HepG2 (cell line): ENCODE results near the gene PPIL3. TPM values are rescaled to one million over a fixed set of nuclear protein-coding genes. Genes with fewer than 3 reads are reported as not detected.

Experiments used
- ARID5B ChIP-seq: IDR thresholded peaks from 2 replicates; pipeline ENCODE4 v1.4.0; 2020; ENCODE audit warnings: mild to moderate bottlenecking, missing genetic modification reagents
- ATF4 ChIP-seq, 2 experiments: fragments of 450-650 bp in 1 of 2; sonication (generic) in 1 of 2; formaldehyde crosslinking; IDR thresholded peaks; 2 replicates each; pipeline versions ENCODE4 v1.5.0 to v1.8.0; 2020 to 2022; ENCODE audit warnings: mild to moderate bottlenecking in 1 of 2, missing genetic modification reagents in 1 of 2
- CAMTA2 ChIP-seq: sonication (generic); formaldehyde crosslinking; IDR thresholded peaks from 2 replicates; pipeline ENCODE4 v1.4.0; 2020; ENCODE audit warnings: mild to moderate bottlenecking, missing genetic modification reagents, borderline replicate concordance
- GABPB1 ChIP-seq: IDR thresholded peaks from 2 replicates; pipeline ENCODE4 v1.6.1; 2016; ENCODE audit warnings: mild to moderate bottlenecking, missing genetic modification reagents, moderate library complexity, missing compliant biosample characterization
- KDM5A ChIP-seq: fragments of 200-600 bp; sonication (generic); IDR thresholded peaks from 2 replicates; pipeline ENCODE4 v1.7.0; 2018; ENCODE audit warnings: antibody characterized with exemption, mild to moderate bottlenecking, low read length, borderline replicate concordance
- MTERF4 ChIP-seq: sonication (generic); formaldehyde crosslinking; IDR thresholded peaks from 2 replicates; pipeline ENCODE4 v1.8.0; 2023; ENCODE audit warnings: mild to moderate bottlenecking, missing genetic modification reagents
- PHB2 ChIP-seq: fragments of 450-650 bp; IDR thresholded peaks from 2 replicates; pipeline ENCODE4 v1.6.1; 2018; ENCODE audit not compliant: partially characterized antibody
- POLR2A ChIP-seq, 2 experiments: IDR thresholded peaks; 2 replicates each; pipeline ENCODE4 v1.6.1; 2011; ENCODE audit warnings: low read depth in 2 of 2, low read length in 2 of 2, mild to moderate bottlenecking in 1 of 2, moderate library complexity in 1 of 2; ENCODE audit not compliant: insufficient read depth in 1 of 2
- POLR2G ChIP-seq: fragments of 200-400 bp; formaldehyde crosslinking; IDR thresholded peaks from 2 replicates; pipeline ENCODE4 v1.6.1; 2018; ENCODE audit warnings: mild to moderate bottlenecking, low read depth, low read length, moderate library complexity
- PPARG ChIP-seq: conservative IDR thresholded peaks from 2 replicates; pipeline ENCODE4 v1.6.1; 2016; ENCODE audit warnings: missing biosample characterization, missing genetic modification reagents
- SRSF9 ChIP-seq: fragments of 200-400 bp; formaldehyde crosslinking; IDR thresholded peaks from 2 replicates; pipeline ENCODE4 v1.6.1; 2018; ENCODE audit warnings: borderline replicate concordance, mild to moderate bottlenecking, low read depth, low read length; ENCODE audit not compliant: insufficient read depth, poor library complexity, severe bottlenecking
- STAT6 ChIP-seq: sonication (generic); formaldehyde crosslinking; IDR thresholded peaks from 2 replicates; pipeline ENCODE4 v1.4.0; 2020; ENCODE audit warnings: missing genetic modification reagents, mild to moderate bottlenecking, borderline replicate concordance
- YEATS4 ChIP-seq: sonication (generic); formaldehyde crosslinking; IDR thresholded peaks from 2 replicates; pipeline ENCODE4 v1.4.0; 2020; ENCODE audit warnings: missing genetic modification reagents, borderline replicate concordance
- ZFP36L1 ChIP-seq: sonication (generic); formaldehyde crosslinking; IDR thresholded peaks from 2 replicates; pipeline ENCODE4 v1.8.0; 2022; ENCODE audit warnings: mild to moderate bottlenecking, missing genetic modification reagents, moderate library complexity
- ZKSCAN8 ChIP-seq: IDR thresholded peaks from 2 replicates; pipeline ENCODE4 v1.6.1; 2016; ENCODE audit warnings: borderline replicate concordance, missing genetic modification reagents, missing compliant biosample characterization
- ZNF207 ChIP-seq: fragments of 450-650 bp; IDR thresholded peaks from 2 replicates; pipeline ENCODE4 v1.6.1; 2016; ENCODE audit warnings: antibody characterized with exemption, borderline replicate concordance
- ZNF282 ChIP-seq: fragments of 450-650 bp; IDR thresholded peaks from 2 replicates; pipeline ENCODE4 v1.6.1; 2018; ENCODE audit not compliant: partially characterized antibody
- ZNF331 ChIP-seq: sonication (generic); formaldehyde crosslinking; IDR thresholded peaks from 2 replicates; pipeline ENCODE4 v1.4.0; 2020; ENCODE audit warnings: missing genetic modification reagents
- ZNF414 ChIP-seq: sonication (generic); formaldehyde crosslinking; IDR thresholded peaks from 2 replicates; pipeline ENCODE4 v1.5.0; 2020; ENCODE audit warnings: missing genetic modification reagents
- ZNF691 ChIP-seq: sonication (generic); formaldehyde crosslinking; IDR thresholded peaks from 2 replicates; pipeline ENCODE4 v1.4.0; 2020; ENCODE audit warnings: missing genetic modification reagents, low read depth, mild to moderate bottlenecking, borderline replicate concordance
- polyA plus RNA-seq, 8 experiments: library from polyadenylated mRNA; depleted of rRNA in 3 of 8; stranded (reverse) in 7 of 8; unstranded in 1 of 8; fragments of >200 nt; fragmentation: Illumina TruSeq in 4 of 8; extraction: Trizol in 4 of 8; gene quantifications; 2 replicates each; pipeline versions ENCODE4 v1.2.1 to v1.2.3, GENCODE V29; 2011 to 2016; ENCODE audit warnings: low read depth in 4 of 8, missing spikeins in 1 of 8, mixed read lengths in 1 of 8; ENCODE audit not compliant: insufficient read depth in 1 of 8
- total RNA-seq, 5 experiments: library from RNA; depleted of rRNA; stranded (reverse); fragments of >200 nt; fragmentation: Illumina TruSeq; extraction: Trizol; gene quantifications; 2 replicates each; pipeline ENCODE4 v1.2.3, GENCODE V29; 2016; ENCODE audit warnings: low read depth in 1 of 5

Gene PPIL3
- total and polyA plus RNA-seq, 2 of the 13 experiments (the other 11 are each of a cell fraction or from before 2014, with no cell fraction given) = 98.7 to 107 TPM

- TF ChIP-seq MTERF4 (CRISPR knock-in tag) (no peak), ZFP36L1 (CRISPR knock-in tag) (0 out of 2 replicates have a peak, but pooled peaks have one; percentile 51), POLR2G (peak; percentile 38; the same call in 1 of the 2 replicates), SRSF9 (no peak), YEATS4 (CRISPR knock-in tag) (peak; percentile 47; the same call in 1 of the 2 replicates), POLR2A (IDR thresholded peaks at IDR 0.05; ENCODE audit: insufficient read depth in 1 of 2, low read depth in 2 of 2, low read length in 2 of 2) (peak in 1 of 2 experiments; percentile 36; a peak in 1 of 4 replicates), ZNF331 (CRISPR knock-in tag) (no peak), ATF4 (CRISPR knock-in tag; IDR thresholded peaks at IDR 0.05) (no peak), ZNF414 (no peak), ZKSCAN8 (CRISPR knock-in tag) (0 out of 2 replicates have a peak, but pooled peaks have one; percentile 5), ARID5B (CRISPR knock-in tag) (no peak), ZNF691 (CRISPR knock-in tag) (peak; percentile 70; the same call in 1 of the 2 replicates), GABPB1 (CRISPR knock-in tag) (no peak), STAT6 (CRISPR knock-in tag) (no peak), PPARG (CRISPR knock-in tag) (no peak), ZNF282 (no peak), ZNF207 (no peak), CAMTA2 (CRISPR knock-in tag) (no peak), KDM5A (peak; percentile 53; the same call in 1 of the 2 replicates), PHB2 (no peak)
Measured at GRCh38 chr2:200862532-200863000, 26.3 kb downstream of the PPIL3 start (continued).
